A549 (cell line): ENCODE results near the gene KRT34.

Experiments
- ESRRA ChIP-seq: fragments of 150-350 bp; IDR thresholded peaks from 2 replicates; pipeline ENCODE4 v1.6.1; 2014; ENCODE audit warnings: mild to moderate bottlenecking, low read length, borderline replicate concordance
- HDAC2 ChIP-seq: fragments of 200-600 bp; sonication (generic); IDR thresholded peaks from 2 replicates; pipeline ENCODE4 v1.6.1; 2016
- KDM1A ChIP-seq: fragments of 200-600 bp; sonication (generic); IDR thresholded peaks from 2 replicates; pipeline ENCODE4 v1.6.1; 2016; ENCODE audit warnings: low read depth, mild to moderate bottlenecking
- MYC ChIP-seq: IDR thresholded peaks from 2 replicates; pipeline ENCODE4 v1.6.1; 2012; ENCODE audit warnings: mild to moderate bottlenecking, inconsistent platforms, low read length, improper control_type of control experiment, borderline replicate concordance
- POLR2A ChIP-seq: IDR thresholded peaks from 2 replicates; pipeline ENCODE4 v1.6.1; 2012; ENCODE audit warnings: mild to moderate bottlenecking, low read length
- POLR2AphosphoS2 ChIP-seq: conservative IDR thresholded peaks from 2 replicates; pipeline ENCODE4 v1.6.1; 2012; ENCODE audit warnings: low read length, improper control_type of control experiment, inconsistent platforms
- RAD21 ChIP-seq, 2 experiments: fragments of >200 bp in 1 of 2; sonication (Bioruptor Twin) in 1 of 2; formaldehyde crosslinking in 1 of 2; IDR thresholded peaks in 1 of 2; conservative IDR thresholded peaks in 1 of 2; 2 replicates in 1 of 2; 3 replicates in 1 of 2; pipeline ENCODE4 v1.6.1; 2012 to 2018; ENCODE audit warnings: inconsistent platforms in 1 of 2
- RCOR1 ChIP-seq: fragments of 150-350 bp; IDR thresholded peaks from 2 replicates; pipeline ENCODE4 v1.6.1; 2014; ENCODE audit warnings: antibody characterized with exemption, low read length, low read depth
- TF ChIP-seq, protein P1 (sequence below): fragments of >200 bp; sonication (Bioruptor Twin); formaldehyde crosslinking; IDR thresholded peaks from 3 replicates; pipeline ENCODE4 v1.5.1; 2016
- TF ChIP-seq, protein P2 (sequence below): fragments of >200 bp; sonication (Bioruptor Twin); formaldehyde crosslinking; IDR thresholded peaks from 3 replicates; pipeline ENCODE4 v1.6.1; 2016
- TF ChIP-seq, protein P3 (sequence below): fragments of 150-350 bp; IDR thresholded peaks from 2 replicates; pipeline ENCODE4 v1.6.1; 2014; ENCODE audit warnings: low read depth, mild to moderate bottlenecking, low read length
- TF ChIP-seq, protein P4 (sequence below): IDR thresholded peaks from 2 replicates; pipeline ENCODE4 v1.6.1; 2012; ENCODE audit warnings: low read depth, borderline replicate concordance
- TF ChIP-seq, protein P5 (sequence below): IDR thresholded peaks from 2 replicates; pipeline ENCODE4 v1.6.1; 2012
- TF ChIP-seq, protein P6 (sequence below): fragments of 450-650 bp; IDR thresholded peaks from 2 replicates; pipeline ENCODE4 v1.6.1; 2014; ENCODE audit warnings: antibody characterized with exemption

DNA sequence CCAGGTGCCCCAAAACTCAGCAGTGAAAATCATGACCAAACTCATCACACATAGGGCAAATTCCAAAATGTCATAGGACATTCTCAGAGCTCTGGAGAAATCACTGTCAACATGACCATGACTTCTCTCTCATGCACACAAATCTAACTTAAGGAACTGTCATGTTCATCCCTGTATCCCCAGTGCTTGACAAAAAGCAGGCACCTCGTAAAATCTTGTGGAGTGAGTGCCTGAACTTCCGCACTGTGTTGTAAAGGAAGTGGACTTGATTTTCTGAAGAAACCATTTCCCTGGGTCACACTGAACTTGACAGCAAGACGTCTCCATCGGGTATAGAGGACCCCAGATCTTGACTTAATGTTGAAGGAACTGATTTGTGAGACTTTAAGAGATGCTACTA, 39.5 kb upstream of the KRT34 start:
- TF ChIP-seq, protein P1, sequence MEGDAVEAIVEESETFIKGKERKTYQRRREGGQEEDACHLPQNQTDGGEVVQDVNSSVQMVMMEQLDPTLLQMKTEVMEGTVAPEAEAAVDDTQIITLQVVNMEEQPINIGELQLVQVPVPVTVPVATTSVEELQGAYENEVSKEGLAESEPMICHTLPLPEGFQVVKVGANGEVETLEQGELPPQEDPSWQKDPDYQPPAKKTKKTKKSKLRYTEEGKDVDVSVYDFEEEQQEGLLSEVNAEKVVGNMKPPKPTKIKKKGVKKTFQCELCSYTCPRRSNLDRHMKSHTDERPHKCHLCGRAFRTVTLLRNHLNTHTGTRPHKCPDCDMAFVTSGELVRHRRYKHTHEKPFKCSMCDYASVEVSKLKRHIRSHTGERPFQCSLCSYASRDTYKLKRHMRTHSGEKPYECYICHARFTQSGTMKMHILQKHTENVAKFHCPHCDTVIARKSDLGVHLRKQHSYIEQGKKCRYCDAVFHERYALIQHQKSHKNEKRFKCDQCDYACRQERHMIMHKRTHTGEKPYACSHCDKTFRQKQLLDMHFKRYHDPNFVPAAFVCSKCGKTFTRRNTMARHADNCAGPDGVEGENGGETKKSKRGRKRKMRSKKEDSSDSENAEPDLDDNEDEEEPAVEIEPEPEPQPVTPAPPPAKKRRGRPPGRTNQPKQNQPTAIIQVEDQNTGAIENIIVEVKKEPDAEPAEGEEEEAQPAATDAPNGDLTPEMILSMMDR, result no peak
- TF ChIP-seq KDM1A (no peak), POLR2AphosphoS2 (no peak), POLR2A (no peak), ESRRA (no peak), MYC (no peak), HDAC2 (no peak), RAD21 (conservative IDR thresholded peaks at IDR 0.05 in 1 of 2, IDR thresholded peaks at IDR 0.05 in 1 of 2) (no peak), RCOR1 (no peak)
- TF ChIP-seq, protein P2, sequence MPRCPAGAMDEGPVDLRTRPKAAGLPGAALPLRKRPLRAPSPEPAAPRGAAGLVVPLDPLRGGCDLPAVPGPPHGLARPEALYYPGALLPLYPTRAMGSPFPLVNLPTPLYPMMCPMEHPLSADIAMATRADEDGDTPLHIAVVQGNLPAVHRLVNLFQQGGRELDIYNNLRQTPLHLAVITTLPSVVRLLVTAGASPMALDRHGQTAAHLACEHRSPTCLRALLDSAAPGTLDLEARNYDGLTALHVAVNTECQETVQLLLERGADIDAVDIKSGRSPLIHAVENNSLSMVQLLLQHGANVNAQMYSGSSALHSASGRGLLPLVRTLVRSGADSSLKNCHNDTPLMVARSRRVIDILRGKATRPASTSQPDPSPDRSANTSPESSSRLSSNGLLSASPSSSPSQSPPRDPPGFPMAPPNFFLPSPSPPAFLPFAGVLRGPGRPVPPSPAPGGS, result no peak
- TF ChIP-seq, protein P3, sequence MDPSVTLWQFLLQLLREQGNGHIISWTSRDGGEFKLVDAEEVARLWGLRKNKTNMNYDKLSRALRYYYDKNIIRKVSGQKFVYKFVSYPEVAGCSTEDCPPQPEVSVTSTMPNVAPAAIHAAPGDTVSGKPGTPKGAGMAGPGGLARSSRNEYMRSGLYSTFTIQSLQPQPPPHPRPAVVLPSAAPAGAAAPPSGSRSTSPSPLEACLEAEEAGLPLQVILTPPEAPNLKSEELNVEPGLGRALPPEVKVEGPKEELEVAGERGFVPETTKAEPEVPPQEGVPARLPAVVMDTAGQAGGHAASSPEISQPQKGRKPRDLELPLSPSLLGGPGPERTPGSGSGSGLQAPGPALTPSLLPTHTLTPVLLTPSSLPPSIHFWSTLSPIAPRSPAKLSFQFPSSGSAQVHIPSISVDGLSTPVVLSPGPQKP, result no peak
- TF ChIP-seq, protein P4, sequence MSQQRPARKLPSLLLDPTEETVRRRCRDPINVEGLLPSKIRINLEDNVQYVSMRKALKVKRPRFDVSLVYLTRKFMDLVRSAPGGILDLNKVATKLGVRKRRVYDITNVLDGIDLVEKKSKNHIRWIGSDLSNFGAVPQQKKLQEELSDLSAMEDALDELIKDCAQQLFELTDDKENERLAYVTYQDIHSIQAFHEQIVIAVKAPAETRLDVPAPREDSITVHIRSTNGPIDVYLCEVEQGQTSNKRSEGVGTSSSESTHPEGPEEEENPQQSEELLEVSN, result no peak
- TF ChIP-seq, protein P5, sequence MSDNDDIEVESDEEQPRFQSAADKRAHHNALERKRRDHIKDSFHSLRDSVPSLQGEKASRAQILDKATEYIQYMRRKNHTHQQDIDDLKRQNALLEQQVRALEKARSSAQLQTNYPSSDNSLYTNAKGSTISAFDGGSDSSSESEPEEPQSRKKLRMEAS, result no peak
- TF ChIP-seq, protein P6, sequence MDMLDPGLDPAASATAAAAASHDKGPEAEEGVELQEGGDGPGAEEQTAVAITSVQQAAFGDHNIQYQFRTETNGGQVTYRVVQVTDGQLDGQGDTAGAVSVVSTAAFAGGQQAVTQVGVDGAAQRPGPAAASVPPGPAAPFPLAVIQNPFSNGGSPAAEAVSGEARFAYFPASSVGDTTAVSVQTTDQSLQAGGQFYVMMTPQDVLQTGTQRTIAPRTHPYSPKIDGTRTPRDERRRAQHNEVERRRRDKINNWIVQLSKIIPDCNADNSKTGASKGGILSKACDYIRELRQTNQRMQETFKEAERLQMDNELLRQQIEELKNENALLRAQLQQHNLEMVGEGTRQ, result no peak
